ENCODE measurements around the gene DZANK1. TPM values are rescaled to one million over a fixed set of nuclear protein-coding genes. Genes with fewer than 3 reads are reported as not detected.

Gene DZANK1
- total RNA-seq, 1 donor from 2014 or later = 1.9 TPM

- no peaks in the 10 kb centered on the region for H3K9me3 Mint-ChIP-seq (ENCODE audit: low read depth)
- no peaks in the 10 kb centered on the region for H3K27me3 Mint-ChIP-seq (ENCODE audit: low read depth)
- H3K4me1 Mint-ChIP-seq (ENCODE audit: low read depth) = no peaks in the 10 kb centered on the region
- no peak for TF ChIP-seq CTCF (IDR thresholded peaks at IDR 0.05)
- H3K4me3 Mint-ChIP-seq (ENCODE audit: unreplicated experiment) = no peak overlapping the region
- H3K27ac Mint-ChIP-seq (ENCODE audit: unreplicated experiment) = no peak overlapping the region
- H3K36me3 Mint-ChIP-seq (ENCODE audit: low read depth) = peaks cover 2% of the 10 kb centered on the region
- DNase-seq (ENCODE audit: low spot score) = no peak
These were observed 26.4 kb downstream of the DZANK1 start for GRCh38 chr20:18440403-18440802.

GRCh38 chr20:18436847-18437246 is 30.0 kb downstream of the DZANK1 start:
- H3K9me3 Mint-ChIP-seq (ENCODE audit: low read depth) = no peaks in the 10 kb centered on the region
- TF ChIP-seq CTCF (IDR thresholded peaks at IDR 0.05) = no peak
- H3K4me3 Mint-ChIP-seq (ENCODE audit: unreplicated experiment) = no peak overlapping the region
- no peaks in the 10 kb centered on the region for H3K4me1 Mint-ChIP-seq (ENCODE audit: low read depth)
- no peaks in the 10 kb centered on the region for H3K27me3 Mint-ChIP-seq (ENCODE audit: low read depth)
- no peak overlapping the region for H3K27ac Mint-ChIP-seq (ENCODE audit: unreplicated experiment)
- no peak for DNase-seq (ENCODE audit: low spot score)
- peaks cover 2% of the 10 kb centered on the region for H3K36me3 Mint-ChIP-seq (ENCODE audit: low read depth)

DNA sequence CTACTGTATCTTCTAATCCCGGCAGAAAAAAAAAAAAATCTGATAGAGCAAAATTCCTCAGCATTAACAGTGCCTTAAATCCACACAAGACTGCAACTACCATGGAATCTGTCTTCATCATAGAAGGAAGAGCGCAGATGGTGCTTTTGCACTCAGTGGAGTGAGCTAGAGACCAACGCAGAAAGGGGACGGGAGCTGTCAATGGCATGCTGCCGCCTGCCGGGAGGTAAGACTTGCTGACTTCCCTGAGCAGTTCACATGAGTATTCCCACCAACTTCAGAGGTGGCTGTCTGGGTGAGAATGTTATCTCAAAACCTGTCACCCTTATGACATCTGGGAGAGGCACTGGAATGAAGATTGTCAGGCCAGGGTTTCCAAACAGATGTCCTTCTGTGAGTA is 35.6 kb downstream of the DZANK1 start:
- TF ChIP-seq CTCF (IDR thresholded peaks at IDR 0.05) = no peak
- H3K27me3 Mint-ChIP-seq (ENCODE audit: low read depth) = no peaks in the 10 kb centered on the region
- no peak for DNase-seq (ENCODE audit: low spot score)
- H3K4me3 Mint-ChIP-seq (ENCODE audit: unreplicated experiment) = no peak overlapping the region
- H3K27ac Mint-ChIP-seq (ENCODE audit: unreplicated experiment) = no peak overlapping the region
- no peaks in the 10 kb centered on the region for H3K9me3 Mint-ChIP-seq (ENCODE audit: low read depth)
- no peaks in the 10 kb centered on the region for H3K36me3 Mint-ChIP-seq (ENCODE audit: low read depth)
- H3K4me1 Mint-ChIP-seq (ENCODE audit: low read depth) = peaks cover 15% of the 10 kb centered on the region

GRCh38 chr20:18430172-18430826 is 36.5 kb downstream of the DZANK1 start:
- no peak for TF ChIP-seq CTCF (IDR thresholded peaks at IDR 0.05)
- H3K9me3 Mint-ChIP-seq (ENCODE audit: low read depth) = no peaks in the 10 kb centered on the region
- DNase-seq (ENCODE audit: low spot score) = no peak
- no peak overlapping the region for H3K27ac Mint-ChIP-seq (ENCODE audit: unreplicated experiment)
- H3K36me3 Mint-ChIP-seq (ENCODE audit: low read depth) = no peaks in the 10 kb centered on the region
- H3K4me1 Mint-ChIP-seq (ENCODE audit: low read depth) = peaks cover 15% of the 10 kb centered on the region
- no peak overlapping the region for H3K4me3 Mint-ChIP-seq (ENCODE audit: unreplicated experiment)
- no peaks in the 10 kb centered on the region for H3K27me3 Mint-ChIP-seq (ENCODE audit: low read depth)

DNA sequence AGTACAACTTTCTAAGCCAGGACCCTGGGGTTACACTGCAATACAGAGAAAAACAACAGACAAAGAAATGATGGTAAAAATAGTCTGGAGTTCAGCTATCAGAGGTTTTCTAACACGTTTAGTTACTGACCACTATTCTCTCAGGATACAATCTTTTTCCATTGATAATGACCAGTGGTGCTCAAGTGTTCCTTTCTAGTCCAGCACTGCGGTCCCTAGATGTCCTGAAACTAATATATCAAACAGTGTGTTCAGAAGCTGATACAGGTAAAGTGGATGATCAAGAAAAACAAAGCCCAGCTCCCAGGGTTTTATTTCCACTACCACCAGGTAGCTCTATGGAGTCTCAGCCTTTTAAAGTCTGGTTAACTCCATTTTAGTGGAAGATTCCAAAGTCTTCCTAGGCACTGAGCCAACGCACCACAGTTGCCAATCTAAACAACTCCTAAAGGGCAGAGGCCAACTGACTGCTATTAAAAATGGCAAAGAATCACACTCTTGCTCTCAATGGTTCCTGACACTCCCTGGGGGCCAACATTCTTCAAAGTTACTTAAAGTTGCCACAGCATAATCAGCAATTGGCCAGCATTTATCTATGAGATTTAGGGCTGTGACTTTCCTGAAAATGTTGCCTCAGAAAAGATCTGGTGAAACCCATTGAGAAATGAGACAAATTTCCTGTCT is 38.2 kb downstream of the DZANK1 start:
- DNase-seq (ENCODE audit: low spot score) = no peak
- Mint-ChIP-seq H3K27me3 (ENCODE audit: low read depth) (no peaks in the 10 kb centered on the region), H3K4me3 (ENCODE audit: unreplicated experiment) (no peak overlapping the region), H3K9me3 (ENCODE audit: low read depth) (no peaks in the 10 kb centered on the region), H3K36me3 (ENCODE audit: low read depth) (no peaks in the 10 kb centered on the region), H3K4me1 (ENCODE audit: low read depth) (peaks cover 15% of the 10 kb centered on the region), H3K27ac (ENCODE audit: unreplicated experiment) (no peak overlapping the region)
- no peak for TF ChIP-seq CTCF (IDR thresholded peaks at IDR 0.05)

All from chondrocyte (in vitro differentiated cells).